Posterior vena cava (tissue), 2 donors: ENCODE measurements around the gene KRTAP12-3. TPM values are rescaled to one million over a fixed set of nuclear protein-coding genes. Genes with fewer than 3 reads are reported as not detected.
"Not testable (repeated sequence)": the region's sequence is repeated elsewhere in the genome, so short reads cannot be mapped to it uniquely, and the experiment has no call there.

Experiments
- DNase-seq: peaks from one replicate; pipeline ENCODE4 v3.0.0-alpha.2; 2020; ENCODE audit warnings: low spot score
- intact Hi-C, 2 donors: fragments of 100-400 bp; cut with DNase I; formaldehyde crosslinking; loops; one replicate each; pipeline versions ENCODE4 v1.14.1 to v1.14.2; 2022 to 2023
- total RNA-seq, 2 donors: library from RNA; stranded (reverse); fragmentation: NEBNext Ultra II Directional; extraction: Animal tissue kit (Norgen Biotek cat#: 25700); gene quantifications; one replicate each; pipeline ENCODE4 v1.2.1, GENCODE V29; 2021
- donor health status: DM: yes; HTN: yes; CAD: no.
- donor health status: DM: yes; HTN: yes; CAD: no.

Gene KRTAP12-3
- total RNA-seq, 2 donors from 2014 or later: not detected

DNA sequence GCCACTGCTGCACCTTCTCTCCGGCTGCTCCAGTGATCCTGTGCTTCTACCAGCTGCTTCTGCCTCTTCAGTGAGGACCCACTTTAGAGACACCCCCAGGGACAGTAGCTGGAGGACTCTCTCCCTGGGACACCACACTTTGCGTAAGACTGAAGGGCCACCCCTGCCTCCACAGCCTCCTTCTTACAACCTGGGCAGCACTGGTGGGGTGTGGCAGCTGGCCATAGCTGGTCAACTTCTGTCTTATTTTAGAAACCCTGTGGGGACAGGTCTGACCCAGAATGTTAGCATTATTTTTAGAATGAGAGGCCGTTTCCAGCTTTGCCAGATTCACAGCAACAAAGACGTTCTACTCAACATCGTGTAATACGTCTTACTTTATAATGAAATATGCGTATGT, 32.0 kb upstream of the KRTAP12-3 start:
- no peak for DNase-seq
- intact Hi-C loops: no loop called here

DNA sequence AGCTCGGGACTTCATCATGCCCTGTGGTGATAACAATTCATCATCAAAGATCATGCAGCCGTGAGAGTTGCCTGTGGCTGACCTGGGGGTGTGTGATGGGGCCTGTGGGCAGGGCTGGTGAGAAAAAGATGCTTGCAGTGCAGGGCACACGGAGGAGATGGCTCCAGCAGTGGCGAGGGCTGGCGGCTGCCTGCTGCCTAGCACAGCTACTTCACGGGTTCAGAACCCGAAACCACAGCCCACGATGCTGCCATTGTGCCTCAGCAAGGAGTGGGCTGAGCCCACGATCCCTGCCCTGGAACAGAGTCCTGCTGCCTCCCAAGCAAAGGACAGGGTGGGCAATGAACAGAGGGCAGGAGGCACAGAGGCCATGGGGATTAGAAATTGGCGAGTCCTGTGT, 31.5 kb upstream of the KRTAP12-3 start:
- intact Hi-C loops: no loop called here

DNA sequence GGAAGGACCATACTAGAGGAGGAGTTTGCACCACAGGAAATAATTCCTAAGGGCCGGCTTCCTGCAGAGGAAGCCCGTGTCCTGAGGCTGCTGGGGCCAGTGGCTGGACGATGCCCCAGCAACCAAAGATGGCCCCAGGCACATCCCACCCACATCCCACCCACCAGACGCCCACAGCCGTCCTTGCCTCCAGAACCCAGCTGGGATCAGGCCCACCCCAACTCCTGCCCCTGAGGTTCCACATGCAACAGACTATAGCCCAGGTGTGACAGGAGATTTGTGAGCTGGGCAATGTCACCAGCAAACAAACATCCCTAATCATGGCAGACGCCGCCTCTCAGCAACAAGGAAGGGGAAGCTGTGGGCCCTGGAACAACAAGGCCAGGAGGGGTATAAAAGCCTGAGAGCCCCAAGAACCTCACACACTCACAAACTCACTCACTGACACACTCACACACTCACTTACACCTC, 31.0 kb upstream of the KRTAP12-3 start, which contains the start of gene KRTAP10-9:
KRTAP10-9 (plus strand) TSS at position 421 of the 471 bp plus-strand sequence. CDS start 79 bp downstream, outside the sequence.
- DNase-seq: peak; percentile 64
- intact Hi-C loops: no loop called here

More for the DNA sequence above, 31.5 kb upstream of the KRTAP12-3 start:
- DNase-seq: no peak

DNA sequence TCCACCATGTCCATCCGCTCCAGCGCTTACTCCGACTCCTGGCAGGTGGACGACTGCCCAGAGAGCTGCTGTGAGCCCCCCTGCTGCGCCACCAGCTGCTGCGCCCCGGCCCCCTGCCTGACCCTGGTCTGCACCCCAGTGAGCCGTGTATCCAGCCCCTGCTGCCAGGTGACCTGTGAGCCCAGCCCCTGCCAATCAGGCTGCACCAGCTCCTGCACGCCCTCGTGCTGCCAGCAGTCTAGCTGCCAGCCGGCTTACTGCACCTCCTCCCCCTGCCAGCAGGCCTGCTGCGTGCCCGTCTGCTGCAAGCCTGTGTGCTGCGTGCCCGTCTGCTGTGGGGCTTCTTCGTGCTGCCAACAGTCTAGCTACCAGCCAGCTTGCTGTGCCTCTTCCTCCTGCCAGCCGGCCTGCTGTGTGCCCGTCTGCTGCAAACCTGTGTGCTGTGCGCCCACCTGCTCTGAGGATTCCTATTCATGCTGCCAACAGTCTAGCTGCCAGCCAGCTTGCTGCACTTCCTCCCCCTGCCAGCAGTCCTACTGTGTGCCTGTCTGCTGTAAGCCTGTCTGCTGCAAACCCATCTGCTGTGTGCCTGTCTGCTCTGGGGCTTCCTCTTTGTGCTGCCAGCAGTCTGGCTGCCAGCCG, 30.4 kb upstream of the KRTAP12-3 start:
- DNase-seq: peak; percentile 44
- intact Hi-C loops: not testable (repeated sequence)

DNA sequence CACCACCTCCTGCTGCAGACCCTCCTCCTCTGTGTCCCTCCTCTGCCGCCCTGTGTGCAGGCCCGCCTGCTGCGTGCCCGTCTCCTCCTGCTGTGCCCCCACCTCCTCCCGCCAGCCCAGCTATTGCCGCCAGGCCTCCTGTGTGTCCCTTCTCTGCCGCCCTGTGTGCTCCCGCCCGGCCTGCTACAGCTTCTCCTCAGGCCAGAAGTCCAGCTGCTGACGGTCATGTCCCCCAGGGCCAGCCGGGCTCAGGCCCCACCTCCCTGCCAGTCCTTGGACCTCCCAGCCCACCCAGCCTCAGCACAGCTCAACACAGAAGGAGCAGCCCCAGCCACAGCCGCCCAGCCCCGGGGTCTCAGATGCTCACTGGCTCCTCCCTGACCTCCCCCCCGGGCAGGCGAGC, 29.9 kb upstream of the KRTAP12-3 start:
- intact Hi-C loops: not testable (repeated sequence)
- DNase-seq: peak; percentile 74

DNA sequence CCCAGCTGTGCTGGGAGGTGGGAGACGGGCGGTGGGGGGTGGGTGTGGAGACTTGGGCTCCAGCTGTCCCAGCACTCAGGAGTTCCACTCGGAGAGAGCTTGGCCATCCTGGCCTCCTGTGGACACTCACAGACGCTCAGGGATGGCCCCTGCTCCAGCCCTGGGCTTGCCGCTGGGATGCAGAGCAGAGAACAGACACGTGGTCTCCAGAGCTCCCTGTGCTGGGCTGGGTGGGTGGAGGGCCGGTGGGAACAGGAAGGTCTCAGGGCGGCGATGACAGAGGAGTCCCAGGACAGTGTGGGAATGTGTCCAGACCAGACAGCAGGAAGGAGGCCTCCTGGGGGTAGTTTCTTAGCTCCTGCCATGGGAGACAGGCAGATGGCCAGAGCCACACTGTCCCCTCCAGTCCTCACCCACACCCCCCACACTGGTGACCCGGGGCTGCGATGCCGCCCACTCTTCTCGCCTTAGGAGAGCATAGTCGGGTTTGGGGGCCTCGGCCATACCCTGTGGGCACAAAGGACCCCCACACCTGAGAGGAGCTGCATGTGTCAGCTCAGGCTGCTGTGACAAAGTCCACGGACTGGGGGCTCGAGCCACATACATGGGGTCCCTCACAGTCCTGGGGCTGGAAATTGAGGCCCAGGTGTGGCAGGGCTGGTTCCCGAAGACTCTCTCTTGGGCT, 28.9 kb upstream of the KRTAP12-3 start:
- peak; percentile 62 for DNase-seq
- intact Hi-C loops: no loop called here

DNA sequence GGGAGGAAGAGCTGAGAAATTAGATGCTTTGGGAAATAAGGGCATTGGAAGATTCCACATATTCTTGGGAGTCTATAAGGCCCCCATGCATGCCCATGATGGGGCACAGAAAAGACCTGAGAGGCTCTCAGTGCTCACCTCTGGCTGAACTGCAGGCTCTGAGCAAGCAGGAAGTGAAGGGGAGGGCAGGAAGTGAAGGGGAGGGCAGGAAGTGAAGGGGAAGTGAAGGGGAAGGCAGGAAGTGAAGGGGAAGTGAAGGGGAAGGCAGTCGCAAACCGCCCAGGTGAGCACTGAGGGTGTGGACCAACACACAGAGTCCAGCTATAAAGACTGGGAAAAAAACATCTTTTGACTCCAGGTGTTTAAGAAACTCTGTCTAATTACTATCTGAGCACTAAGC, 27.3 kb upstream of the KRTAP12-3 start:
- DNase-seq: peak; percentile 47
- intact Hi-C loops: no loop called here

DNA sequence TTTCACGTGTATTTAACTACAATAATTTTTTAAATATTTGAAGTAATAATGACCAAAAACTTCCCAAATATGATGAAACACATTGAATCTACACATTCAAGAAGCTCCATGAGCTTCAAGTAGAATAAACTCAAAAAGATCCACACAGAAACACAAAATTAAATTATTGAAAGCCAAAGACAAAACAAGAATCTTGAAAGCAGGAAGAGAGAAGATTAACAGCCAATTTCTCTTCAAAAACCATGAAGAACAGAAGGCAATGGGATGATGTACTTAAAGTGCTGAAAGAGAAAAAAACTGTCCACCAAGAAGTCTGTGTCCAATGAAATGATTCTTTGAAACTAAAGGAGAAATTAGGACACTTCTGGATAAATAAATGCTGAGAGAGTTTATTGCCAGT, 25.7 kb upstream of the KRTAP12-3 start:
- no peak for DNase-seq
- intact Hi-C loops: no loop called here

DNA sequence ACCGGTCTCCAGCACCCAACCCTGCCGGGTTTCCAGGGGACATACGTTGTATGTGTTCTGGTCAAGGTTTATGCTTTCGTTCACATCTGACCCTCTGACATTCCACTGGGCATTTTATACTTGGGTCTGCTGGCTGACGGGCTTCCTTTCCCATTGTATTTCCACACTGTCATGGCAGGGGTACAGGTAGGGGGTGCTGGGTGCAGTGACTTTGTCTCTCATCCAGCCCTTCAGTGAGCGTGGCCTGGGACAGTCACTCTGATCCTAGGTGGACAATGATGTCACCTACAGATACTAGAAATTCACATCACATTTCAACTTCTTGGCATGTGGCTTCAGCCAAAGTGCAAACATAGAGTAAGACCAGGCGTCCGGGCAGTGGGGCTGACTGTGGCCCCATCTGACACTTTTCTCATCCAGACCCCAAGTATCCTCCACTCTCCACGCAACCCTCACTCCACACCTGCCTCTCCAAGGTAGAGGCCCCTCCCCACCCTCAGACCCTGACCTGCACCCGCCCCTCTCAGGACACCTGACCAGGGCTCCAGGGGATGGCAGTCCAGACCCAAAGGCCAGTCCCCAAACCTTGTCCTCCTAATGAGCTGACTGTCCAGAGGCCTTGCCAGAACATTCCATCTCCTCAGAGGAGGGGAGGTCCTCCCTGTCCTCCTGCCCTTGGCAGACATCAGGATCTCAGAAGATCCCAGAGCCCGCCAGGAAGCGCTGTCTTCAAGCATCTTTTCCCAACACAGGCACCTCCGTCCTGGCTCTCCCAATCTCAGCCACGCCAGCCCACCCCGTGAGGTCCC, 21.3 kb upstream of the KRTAP12-3 start:
- intact Hi-C loops: no loop called here
- DNase-seq: peak; percentile 28

DNA sequence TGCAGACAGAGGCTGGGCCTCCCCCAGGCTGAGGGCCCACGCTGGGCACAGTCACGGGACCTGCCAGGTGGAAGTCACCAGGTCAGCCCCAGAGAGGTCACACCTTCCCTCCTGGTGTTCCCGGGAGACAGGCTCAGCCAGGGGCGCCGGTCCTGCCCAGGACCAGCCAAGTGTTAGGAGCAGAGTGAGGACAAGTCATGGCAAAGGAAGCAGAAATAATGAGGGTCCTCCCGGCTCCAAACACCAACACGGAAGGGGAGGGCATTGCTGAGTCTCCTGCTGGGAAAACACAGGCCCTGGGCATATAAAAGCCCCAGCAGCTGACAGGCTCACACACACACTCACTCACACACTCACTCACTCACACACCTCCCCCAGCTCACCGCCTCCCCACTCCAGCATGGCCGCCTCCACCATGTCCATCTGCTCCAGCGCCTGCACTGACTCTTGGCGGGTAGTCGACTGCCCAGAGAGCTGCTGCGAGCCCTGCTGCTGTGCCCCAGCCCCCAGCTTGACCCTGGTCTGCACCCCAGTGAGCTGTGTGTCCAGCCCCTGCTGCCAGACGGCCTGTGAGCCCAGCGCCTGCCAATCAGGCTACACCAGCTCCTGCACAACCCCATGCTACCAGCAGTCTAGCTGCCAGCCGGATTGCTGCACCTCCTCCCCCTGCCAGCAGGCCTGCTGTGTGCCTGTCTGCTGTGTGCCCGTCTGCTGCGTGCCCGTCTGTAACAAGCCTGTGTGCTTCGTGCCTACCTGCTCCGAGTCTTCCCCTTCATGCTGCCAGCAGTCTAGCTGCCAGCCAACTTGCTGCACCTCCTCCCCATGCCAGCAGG, 20.5 kb upstream of the KRTAP12-3 start, which contains the start of gene KRTAP10-10:
KRTAP10-10 (plus strand) TSS at position 339 of the 833 bp plus-strand sequence; CDS start at position 401, 62 bp downstream.
- intact Hi-C loops: no loop called here
- DNase-seq: no peak

DNA sequence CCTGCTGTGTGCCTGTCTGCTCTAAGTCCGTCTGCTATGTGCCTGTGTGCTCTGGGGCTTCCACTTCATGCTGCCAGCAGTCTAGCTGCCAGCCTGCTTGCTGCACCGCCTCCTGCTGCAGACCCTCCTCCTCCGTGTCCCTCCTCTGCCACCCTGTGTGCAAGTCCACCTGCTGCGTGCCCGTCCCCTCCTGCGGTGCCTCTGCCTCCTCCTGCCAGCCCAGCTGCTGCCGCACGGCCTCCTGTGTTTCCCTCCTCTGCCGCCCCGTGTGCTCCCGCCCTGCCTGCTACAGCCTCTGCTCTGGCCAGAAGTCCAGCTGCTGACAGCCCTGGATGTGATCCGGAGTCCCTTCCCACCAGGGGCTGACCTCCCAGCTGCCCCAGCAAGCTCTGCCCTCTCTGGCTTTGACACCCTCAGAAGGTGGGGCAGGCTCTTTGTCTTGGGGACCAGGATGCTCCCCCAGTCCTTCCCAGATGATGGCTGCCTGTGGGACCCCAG, 19.8 kb upstream of the KRTAP12-3 start:
- DNase-seq, intact Hi-C loops: not testable (repeated sequence)

DNA sequence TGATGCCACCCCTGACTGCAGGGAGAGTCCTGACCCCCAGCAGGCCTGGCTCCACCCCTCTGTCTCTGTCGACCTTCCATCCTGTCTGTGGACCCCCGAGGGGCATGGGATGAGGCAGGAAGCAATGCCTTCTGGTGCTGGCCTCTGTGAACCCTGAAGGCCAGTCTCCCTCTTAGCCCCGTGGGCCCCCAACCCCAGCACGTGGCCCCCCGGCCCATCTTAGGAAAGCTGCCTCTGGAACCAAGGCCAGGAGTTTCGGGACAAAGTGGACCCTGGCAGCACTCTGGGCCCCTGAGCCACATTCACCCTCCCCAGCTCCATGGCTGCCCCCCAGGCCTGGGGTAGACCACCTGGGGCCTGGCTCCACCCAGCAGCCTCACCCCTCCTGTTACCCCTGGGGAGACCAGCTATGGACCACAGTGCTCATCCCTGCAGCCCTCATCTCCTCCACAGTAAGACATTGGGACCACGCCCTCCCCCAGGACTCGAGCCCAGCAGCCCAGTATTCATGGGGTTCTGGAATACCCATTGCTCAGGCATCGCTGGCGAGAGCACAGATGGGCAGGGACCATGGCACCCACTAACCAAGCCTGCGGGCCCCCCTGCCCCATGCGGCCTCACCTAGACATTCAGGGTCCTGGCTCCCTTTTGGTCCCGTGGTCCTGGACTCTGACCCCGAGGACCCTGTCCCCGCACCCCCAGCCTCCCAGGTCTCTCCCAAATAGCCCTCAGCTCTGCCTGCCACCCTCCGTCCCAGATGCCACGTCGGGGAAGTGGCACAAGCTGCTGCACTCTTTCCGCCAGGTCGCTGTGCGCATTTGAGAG, 19.0 kb upstream of the KRTAP12-3 start:
- intact Hi-C loops, DNase-seq: not testable (repeated sequence)

DNA sequence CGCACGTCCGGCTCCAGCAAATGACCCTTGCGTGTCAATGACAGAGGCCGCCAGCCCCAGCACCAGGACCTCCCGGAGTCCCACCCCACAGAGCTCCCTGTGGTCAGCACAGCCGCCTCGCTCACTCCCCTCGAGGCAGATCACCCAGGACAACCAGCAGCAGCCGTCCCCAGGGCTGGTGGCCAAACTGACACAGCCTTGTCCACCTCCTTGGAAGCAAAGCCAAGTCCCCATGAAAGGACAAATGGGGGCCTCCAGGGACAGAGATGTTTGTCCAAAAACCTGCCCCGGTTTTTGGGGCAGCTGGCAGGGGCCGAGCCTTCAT, 18.4 kb upstream of the KRTAP12-3 start:
- DNase-seq: no peak

DNA sequence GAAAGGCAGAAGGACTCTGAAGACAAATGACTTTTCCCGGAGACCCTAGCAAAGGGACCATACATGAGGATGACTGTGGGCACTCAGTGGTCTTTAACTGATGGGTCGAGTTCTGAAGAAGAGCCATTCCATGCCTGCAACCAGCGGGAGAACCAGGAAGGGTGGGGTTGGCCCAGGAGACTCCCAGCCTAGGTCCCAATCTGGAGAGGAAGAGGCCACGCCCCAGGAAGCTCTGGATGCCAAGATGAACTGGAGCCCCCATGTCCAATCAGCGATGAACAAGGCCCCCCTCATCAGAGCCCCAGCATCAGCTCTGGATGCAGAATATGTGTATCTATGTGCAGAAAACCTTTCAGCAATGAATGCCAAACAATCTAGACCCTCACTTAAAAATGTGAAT, 17.0 kb upstream of the KRTAP12-3 start:
- intact Hi-C loops: no loop called here
- DNase-seq: no peak

More for the DNA sequence above, 18.4 kb upstream of the KRTAP12-3 start:
- intact Hi-C loops: no loop called here

DNA sequence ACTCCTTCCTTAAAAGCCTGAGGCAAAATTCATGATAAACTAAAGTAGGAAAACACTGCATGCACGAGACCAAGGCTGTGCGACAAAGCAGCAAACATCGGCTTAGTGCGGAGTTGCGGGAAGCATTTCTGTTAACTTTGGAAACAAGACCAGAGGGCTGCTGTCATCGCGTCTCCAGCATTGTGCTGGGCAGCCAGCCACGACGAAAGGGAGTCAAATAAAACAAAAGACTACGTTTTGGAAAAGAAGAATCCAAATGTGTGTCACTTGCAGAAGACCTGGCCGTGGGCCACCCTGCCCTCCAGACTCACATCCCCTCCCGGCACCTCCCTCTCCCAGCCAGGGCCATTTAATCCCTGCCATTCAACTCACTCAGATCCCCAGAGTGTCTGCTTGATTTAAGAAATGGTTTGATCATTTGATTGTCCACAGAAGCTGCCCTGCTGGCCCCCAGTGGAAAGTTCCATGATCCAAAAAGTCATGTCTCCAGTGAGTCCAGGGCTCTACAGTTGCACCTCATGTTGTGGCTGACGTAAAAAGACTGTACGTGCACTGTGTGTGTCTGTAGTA, 13.9 kb upstream of the KRTAP12-3 start:
- intact Hi-C loops: no loop called here

DNA sequence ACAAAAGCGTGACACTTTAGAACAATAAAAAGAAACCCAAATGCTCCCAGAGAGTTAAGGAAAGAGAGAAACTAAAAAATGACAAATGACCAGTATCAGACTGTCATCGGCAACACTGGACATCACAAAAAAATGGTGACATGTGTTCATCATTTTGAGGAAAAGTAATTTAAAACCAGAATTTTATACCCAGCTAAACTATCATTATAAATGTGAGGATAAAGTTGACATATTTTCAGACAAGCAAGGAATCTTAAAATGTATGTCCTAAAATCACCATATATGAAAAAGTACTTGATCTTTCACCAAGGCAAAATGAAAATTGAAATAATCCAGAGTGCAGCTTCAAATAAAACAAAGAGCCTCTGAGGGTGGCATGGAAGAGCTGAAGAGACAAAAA, 12.9 kb upstream of the KRTAP12-3 start:
- no peak for DNase-seq
- intact Hi-C loops: no loop called here

More for the DNA sequence above, 13.9 kb upstream of the KRTAP12-3 start:
- DNase-seq: no peak

DNA sequence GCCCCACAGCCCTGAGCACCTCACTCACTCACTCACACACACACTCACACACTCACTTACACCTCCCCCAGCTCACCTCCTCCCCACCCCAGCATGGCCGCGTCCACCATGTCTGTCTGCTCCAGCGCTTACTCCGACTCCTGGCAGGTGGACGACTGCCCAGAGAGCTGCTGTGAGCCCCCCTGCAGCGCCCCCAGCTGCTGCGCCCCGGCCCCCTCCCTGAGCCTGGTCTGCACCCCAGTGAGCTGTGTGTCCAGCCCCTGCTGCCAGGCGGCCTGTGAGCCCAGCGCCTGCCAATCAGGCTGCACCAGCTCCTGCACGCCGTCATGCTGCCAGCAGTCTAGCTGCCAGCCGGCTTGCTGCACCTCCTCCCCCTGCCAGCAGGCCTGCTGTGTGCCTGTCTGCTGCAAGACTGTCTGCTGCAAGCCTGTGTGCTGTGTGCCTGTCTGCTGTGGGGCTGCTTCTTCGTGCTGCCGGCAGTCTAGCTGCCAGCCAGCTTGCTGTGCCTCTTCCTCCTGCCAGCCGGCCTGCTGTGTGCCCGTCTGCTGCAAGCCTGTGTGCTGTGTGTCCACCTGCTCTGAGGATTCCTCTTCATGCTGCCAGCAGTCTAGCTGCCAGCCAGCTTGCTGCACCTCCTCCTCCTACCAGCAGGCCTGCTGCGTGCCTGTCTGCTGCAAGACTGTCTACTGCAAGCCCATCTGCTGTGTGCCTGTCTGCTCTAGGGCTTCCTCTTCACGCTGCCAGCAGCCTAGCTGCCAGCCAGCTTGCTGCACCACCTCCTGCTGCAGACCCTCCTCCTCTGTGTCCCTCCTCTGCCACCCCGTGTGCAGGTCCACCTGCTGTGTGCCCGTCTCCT, 11.1 kb upstream of the KRTAP12-3 start, which contains the start of gene KRTAP10-11:
KRTAP10-11 (plus strand) TSS at position 49 of the 856 bp plus-strand sequence; CDS start at position 94, 45 bp downstream.
- DNase-seq, intact Hi-C loops: not testable (repeated sequence)
